C1 segment of cervical spinal cord (tissue), 14 donors: Measurements from ENCODE around the gene BLM.
A peak's percentile ranks its signal among the peaks of the same experiment; 100 is the strongest.
"Not testable (repeated sequence)": the region's sequence is repeated elsewhere in the genome, so short reads cannot be mapped to it uniquely, and the experiment has no call there.

ENCODE experiments used
- DNase-seq, 14 donors: peaks; one replicate each; lab custom pipeline; 2025; lab: John Stamatoyannopoulos, UW

Gene BLM

DNA sequence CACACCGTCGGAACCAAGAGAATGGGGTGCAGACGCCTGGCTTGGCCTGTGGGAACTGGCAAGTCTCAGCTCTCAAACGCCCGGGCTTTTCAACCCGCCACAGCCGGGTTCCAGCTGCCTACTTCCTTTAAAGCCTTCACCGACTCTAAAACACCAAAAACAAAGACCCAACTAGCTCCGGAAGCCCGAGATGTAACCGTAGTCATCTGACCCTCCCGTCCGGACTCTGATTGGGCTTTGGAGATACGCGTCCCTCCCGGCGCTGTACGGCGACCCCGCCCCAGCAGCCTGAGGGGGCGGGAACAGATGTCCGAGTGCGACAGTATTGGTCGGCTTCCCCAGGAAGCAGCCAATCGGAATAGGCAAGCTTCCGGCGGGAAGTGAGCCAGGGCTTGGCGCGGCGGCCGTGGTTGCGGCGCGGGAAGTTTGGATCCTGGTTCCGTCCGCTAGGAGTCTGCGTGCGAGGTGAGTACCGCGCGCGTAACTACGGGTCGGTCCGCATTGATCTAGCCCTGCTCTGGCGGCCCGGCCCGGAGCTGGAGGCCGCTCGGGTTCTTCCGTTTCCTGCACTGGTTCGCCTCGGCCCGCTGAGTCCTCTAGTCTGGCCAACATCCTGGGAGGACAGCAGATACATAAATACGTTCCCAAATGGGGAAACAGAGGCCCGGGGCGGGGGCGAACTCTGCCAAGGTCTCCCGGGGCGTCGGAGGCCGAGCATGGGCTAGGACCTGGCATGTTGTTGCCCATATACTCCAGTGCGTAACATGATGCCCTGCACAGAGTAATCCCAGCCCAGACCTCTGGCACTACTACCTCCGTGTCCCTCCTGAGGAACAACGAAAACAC is at the start of gene BLM:
Gene BLM, plus strand, starts transcription at position 371 of the 846 bp plus-strand sequence. CDS start 30,047 bp downstream, outside the sequence.
- DNase-seq: peak; percentile 51 to 96 (median 92)

DNA sequence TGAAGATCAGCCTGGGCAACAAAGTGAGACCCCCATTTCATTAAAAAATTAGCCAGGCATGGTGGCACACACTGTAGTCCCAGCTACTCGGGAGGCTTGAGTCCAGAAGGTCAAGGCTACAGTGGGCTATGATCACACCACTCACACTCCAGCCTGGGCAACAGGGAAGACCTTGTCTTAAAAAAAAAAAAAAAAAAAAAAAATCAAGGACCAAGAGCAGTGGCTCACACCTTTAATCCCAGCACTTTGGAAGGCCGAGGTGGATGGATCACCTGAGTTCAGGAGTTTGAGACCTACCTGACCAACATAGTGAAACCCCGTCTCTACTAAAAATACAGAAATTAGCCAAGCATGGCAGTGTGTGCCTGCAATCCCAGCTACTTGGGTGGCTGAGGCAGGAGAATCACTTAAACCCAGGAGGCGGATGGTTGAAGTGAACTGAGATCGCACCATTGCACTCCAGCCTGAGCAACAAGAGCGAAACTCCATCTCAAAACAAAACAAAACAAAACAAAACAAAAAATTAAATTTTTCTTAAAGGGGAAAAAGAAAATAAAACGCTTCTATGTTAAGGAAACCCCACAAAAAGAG is 49.3 kb upstream of the BLM start:
- DNase-seq: not testable (repeated sequence)

DNA sequence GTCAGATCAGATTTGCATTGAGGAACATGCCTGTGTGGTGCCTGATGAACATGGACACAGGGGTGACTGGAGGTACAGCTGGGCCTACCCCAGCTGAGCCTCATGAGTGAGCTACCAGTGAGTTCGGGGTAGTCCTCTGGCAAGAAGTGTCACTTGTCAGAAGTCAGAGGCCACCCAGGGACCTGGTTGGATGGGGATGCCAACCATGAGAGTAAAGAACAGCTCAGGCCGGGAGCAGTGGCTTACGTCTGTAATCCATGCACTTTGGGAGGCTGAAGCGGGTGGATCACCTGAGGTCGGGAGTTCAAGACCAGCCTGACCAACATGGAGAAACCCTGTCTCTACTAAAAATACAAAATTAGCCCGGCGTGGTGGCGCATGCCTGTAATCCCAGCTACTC is 46.5 kb upstream of the BLM start:
- DNase-seq: not testable (repeated sequence)

DNA sequence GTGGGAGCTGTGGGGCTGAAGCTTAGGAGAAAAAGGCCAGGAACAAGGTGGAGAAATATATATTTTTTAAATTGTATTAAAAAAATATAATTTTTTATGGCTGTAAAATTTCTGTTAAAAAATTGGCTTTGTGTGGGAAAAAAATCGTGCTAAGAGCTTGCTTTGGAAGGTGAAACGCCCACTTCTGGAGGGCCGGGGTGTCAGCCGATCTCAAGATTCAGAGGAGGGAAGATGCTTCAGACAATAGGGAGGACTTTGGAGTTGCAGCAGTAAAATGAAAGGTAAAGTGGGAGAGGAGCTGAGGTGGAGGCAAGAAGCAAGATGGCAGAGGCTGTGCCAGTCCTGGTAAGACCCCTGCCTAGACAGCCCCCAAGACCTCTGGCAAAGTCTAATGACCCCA is 45.9 kb upstream of the BLM start:
- no peak for DNase-seq

DNA sequence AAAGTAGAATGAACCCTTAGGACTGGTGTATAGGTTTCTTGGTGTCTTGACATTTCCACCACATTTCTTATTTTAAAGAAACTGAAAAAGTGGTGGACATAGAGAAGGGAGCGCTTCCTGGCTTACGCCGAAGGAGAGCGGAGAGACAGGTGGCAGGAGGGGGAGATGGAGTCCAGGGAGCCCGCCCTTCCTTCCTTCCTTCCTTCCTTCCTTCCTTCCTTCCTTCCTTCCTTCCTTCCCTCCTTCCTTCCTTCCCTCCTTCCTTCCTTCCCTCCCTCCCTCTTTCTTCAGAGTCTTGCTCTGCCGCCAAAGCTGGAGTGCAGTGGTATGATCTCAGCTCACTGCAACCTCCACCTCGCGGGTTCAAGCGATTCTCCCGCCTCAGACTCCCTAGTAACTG is 43.8 kb upstream of the BLM start:
- DNase-seq: not testable (repeated sequence)

DNA sequence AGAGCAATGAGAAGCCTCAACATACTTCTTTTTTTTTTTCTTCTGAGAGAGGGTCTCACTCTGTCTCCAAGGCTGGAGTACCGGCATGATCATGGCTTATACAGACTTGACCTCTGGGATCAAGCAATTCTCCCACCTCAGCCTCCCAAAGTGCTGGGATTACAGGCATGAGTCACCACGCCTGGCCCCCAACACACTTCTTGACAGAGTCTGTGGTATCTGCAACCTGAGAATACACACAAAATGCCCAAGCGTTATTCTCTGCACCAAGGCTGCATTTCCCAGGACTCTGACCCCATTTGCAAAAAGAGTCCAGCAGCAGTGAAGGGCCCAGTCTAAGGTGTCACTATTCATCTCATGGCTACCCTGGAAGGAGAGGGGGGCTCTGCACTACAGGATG is 42.7 kb upstream of the BLM start:
- no peak for DNase-seq

DNA sequence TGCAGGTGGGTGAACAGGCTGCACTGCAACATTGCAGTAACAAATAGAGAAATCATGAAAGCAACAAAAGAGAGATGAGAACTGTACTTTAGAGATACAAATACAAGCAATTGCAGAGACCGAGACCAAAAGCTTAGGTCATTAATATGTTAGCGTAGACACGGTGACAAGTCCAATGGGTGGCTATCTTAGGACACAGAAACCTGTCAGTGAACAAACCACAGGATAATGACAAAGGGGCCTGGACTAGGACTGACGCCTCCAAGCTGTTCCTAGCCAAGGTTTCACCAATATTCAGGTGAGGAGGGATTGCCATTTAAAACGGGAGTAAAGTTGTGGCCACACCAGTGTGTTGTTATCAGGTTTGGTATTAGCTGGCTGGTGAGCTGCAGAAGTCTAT is 41.7 kb upstream of the BLM start:
- no peak for DNase-seq

DNA sequence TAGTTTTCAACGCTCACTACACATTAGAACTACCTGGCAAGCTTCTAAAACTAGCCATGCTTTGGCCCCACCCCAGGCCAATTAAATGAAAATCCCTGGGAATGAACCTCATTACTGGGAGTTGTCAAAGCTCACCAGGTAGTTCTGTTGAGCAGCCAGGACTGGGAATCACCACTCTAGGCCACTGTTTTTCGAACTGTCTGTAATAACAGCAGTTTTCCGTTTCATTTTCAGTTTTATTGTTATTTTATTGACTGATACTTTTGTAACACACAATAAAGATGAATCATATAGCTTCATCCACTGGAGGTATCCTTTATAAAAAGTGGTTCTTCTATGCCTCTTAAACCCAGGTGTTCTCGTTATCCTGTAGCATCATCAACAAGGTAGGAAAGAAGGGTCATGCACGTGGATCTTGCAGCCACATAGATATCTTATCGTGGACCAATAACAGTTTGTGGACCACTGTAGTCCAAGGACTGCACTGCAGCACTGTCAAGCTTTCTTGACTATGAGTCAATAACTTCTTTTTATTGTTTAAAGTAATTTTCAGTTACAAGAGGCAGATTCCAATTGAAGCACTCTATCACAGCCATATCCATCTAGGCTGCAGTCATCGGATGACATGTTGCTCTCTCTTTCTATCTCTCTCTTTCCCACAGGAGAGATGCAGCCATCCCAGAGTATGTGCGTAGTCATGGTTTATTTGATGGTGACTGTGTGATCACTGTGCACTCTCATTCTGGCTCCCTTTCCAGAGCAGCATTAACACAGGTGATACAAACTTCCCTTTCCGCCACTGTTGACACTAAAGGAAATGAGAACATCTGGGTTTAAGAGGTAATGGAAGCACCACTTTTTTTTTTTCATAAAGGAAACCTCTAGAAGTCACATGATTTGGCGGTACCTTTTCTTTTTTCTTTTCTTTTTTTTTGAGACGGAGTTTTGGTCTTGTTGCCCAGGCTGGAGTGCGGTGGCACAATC is 39.0 kb upstream of the BLM start:
- DNase-seq: no peak

DNA sequence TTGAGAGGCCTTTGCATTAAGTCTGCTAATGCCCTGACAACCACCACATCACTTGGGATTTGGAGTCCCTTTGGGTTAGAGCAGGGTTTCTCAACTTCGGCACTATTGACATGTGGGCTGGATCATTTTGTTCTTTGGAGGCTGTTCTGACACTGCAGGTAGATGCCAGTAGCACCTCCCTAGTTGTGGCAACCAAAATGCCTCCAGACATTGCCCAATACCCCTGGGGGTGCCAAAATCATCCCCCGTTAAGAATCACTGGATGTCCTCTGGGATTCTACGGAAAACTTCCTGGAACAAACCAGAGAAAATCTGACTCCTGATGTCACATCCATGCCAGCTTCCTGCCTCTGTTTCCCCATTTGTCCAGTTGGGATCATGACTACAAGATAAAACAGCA is 37.2 kb upstream of the BLM start:
- no peak for DNase-seq

DNA sequence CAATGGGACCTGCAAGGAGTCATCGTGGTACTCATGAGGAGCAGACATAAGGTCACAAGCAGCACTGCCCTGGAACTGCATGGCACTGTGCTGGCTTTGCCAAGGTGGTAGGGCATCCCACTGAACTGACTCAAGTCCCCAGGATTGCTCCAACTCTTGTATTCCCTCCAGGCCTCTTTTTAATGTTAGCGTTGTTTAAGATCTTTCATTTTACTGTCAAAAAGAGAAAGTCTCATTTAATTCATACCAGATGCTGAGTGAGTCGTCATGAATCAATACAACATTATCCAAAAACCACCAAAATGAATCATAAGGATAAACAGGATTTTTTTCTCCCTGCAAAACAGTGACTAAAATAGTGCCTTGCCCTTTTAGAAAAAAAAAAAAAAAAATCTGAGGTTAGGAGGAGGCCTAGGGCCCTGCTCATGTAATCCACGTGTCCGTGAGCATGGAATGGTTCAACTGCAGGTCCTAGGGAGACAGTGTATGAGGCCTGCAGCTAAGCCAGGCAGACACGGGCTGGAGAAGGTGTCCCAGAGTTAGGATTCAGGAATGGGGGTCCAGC is 36.7 kb upstream of the BLM start:
- DNase-seq: no peak

DNA sequence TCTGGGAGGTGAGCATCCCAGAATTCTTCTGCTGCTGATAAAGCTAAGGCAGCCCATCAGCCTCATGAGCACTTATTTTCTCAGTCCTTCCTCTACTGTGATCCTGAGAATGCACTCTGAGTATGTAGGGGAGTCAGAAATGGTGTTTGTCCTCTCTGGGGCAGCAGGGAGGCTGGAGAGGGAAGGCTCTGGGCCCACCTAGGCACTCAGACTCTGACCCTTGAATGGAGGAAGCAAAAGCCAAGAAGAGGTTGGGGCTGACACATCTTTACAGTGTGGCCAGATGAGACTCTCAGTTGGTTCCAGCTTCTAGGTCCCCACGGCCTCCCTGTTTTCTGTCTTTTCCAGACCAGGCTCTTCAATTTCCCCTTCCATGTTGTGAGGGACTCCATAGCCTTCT is 36.1 kb upstream of the BLM start:
- no peak for DNase-seq

DNA sequence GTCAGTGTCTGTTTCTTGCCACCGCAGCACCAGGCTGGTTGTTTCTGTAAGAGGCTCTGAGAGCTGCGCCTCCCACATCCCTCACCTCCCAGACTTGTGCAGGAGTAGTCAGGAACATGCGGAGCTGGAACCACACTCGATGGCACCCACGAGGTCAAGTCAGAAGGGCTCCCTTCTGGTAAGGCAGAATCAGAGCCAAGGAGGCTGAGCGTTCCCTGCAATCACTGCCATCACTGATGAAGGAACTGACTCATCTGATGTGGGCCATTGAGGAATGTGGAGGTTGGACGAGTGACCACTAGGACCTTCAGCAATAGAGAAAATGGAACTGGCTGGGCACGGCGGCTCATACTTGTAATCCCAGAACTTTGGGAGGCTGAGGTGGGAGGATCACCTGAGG is 35.7 kb upstream of the BLM start:
- no peak for DNase-seq

DNA sequence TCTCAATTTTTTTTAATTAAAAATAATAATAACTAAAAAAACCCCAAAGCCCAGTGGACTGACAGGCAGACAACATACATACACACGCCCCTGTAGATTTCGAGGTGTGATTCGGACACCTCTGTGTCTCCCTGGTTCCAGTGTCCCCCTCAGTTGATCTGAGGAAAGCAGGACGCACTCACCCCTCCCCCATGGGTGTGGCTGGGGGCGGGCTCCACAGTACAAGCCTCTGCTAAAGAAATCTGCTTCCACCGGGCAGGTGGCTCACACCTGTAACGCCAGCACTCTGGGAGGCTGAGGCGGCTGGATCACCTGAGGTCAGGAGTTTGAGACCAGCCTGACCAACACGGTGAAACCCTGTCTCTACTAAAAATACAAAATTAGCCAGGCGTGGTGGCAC is 33.8 kb upstream of the BLM start:
- DNase-seq: no peak

DNA sequence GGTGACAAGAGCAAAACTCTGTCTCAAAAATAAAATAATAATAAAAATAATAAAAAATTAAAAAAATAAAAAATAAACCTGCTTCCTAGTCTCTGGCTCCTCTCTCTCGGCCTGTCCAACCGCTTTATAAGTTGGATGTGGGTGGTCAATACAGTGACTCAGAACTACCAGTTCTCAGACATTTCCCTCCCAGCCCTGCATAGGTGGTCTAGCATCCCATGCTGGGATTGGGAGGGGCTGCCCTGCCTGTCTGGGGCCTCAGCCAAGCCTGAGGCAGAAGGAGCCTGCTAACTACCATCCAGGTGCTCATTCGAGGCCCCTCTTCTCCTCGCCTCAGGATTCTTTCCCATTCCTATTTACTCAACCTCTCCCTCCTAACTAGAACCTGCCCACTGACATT is 33.3 kb upstream of the BLM start:
- DNase-seq: no peak

DNA sequence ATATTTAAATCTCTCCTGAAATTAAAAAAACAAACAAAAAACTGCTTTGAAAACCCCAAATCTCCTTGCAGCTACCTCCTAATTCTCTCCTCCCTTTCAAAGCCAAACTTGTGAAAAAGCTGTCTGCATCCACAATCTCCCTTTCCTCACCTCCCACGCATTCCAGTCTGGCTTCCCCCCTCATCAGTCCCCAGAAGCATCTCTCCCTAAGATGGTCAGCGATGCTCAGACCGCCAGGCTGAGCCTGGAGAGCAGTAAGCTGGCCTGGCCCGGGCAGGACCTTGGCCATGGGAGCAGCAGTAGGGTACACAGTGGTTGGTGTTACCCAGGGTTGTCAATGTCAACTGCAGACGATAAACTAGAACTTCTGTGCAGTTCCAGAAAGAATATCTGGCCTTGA is 32.9 kb upstream of the BLM start:
- no peak for DNase-seq

DNA sequence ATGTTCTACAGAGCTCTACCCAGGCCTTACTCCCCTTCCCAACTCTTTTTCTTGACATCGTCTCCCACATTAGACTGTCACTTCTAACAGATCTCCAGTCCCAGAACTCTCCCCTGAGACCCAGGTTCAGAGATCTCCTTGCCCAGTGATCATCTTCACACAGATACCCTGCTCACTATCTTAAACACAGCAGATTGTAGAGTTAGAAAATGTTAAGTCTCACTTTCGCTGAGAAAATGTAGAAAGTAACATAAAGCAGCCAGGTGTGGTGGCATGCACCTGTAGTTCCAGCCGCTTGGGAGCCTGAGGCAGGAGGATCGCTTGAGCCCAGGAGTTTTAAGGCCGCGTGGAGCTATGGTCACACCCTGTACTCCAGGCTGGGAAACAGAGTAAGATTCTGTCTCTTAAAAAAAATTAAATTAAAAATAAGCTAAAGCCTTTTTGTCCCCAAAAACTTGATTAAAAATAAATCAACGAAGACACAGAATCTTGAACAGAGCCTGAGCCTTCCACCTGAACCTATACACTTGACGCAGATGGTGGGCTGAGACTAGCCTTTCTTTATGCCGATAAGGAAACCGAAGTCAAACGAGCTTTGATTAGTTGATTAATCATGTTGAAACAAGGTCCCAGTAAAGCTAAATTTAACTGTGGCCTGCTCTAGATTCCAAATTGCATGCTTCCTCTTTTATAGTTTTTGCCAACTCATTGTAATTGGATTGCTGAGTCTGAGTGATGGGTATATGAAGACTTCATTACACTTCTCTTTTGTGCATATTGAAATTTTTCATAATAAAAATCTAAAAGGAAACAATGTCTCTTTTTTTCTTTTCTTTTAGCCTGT is 31.3 kb upstream of the BLM start:
- DNase-seq: no peak

DNA sequence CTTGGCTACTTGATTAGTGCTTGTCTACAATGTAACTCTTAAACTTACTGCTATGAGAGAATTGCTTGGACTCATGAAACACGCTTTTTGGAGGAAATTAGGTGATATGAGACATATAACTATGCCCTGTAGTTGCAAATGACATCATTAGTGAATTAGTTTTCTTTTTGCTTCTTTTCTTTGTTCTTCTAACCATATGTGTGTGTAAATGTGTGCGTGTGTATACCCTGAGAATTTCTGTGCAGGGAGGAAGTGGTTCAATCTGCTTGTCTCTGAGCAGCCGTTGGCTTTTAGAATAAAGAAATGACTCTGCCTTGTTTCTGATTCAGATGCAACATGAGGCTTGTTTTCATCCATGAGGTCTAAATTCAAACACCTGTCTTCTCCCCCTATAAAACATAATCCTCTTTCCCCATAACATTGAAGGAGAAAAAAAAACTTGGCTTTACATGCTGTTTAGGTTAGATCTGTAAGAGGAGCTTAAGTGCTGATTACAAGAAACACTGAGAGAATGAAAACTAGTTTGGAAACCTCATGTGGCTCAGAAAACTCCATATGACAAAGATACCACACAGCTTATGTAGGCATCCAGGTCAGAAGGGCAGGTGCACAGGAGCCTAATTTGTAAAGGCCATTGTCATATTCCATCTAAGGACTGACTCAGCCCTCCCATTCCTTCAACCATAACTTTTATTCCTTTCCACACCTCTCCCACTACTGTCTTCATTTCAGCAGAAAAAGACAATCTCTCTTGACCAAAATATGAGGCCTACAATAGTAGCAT is 30.5 kb upstream of the BLM start:
- DNase-seq: no peak

DNA sequence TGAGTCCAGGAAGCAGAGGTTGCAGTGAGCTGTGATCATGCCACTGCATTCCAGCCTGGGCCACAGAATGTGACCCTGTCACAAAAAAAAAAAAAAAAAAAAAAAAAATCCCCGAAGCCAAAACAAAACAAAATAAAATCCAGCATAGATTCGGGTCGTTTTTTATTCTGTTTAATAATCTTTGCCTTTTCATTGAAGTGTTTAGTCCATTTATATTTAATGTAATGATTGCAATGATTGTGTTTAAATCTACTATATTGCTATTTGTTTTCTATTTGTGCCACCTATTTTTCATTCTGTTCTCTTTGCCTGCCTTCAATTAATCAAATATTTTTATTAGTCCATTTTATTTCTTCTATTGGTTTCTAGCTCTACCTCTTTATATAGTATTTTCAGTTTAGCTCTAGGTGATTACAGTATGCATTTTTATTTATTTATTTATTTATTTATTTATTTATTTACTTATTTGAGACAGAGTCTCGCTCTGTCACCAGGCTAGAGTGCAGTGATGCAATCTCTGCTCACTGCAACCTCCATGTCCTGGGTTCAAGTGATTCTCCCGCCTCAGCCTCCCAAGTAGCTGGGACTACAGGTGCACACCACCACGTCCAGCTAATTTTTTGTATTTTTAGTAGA is 27.7 kb upstream of the BLM start:
- not testable (repeated sequence) for DNase-seq

DNA sequence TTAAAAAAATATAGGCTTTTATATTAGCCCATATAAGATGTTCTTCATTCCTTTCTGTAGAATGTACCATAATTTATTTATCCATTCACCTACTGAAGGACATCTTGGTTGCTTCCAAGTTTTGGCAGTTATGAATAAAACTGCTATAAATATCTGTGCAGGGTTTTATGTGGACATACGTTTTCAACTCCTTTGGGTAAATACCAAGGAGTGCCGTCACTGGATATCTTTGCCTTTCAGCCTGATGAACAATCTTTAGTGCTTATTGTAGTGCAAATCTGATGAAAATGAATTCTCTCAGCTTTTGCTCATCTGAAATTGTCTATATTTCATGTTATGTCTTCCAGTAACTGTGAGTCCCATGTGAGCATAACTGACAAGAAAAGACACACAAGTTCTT is 26.6 kb upstream of the BLM start:
- DNase-seq: no peak

DNA sequence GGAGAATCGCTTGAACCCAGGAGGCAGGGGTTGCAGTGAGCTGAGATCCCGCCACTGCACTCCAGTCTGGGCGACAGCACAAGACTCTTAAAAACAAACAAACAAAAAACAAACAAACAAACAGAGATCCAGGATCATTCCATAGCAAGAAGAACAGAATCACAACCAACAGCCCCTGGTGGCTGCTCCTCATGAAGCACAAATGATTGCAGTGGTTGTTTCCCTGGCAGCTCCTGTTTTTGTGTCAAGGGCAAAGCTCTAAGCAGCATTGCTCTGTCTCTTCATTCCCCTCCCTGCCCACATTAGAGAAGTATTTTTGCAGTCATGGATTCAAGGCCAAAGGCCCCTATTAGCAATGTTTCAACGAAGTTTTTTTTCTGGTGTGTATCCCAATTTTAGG is 25.8 kb upstream of the BLM start:
- DNase-seq: no peak
